H7 (cell line): ENCODE measurements around the gene LRRC61. TPM values are rescaled to one million over a fixed set of nuclear protein-coding genes. Genes with fewer than 3 reads are reported as not detected.
"Not testable (repeated sequence)": the region's sequence is repeated elsewhere in the genome, so short reads cannot be mapped to it uniquely, and the experiment has no call there.

Experiments
- DNase-seq: peaks from one replicate; pipeline ENCODE4 v3.0.0; 2012
- H3K27me3 ChIP-seq: 2 replicates; pipeline ENCODE4 v1.6.0; 2011; ENCODE audit warnings: mild to moderate bottlenecking, low read length; ENCODE audit not compliant: control insufficient read depth, insufficient read depth
- H3K36me3 ChIP-seq: replicated peaks from 2 replicates; pipeline ENCODE4 v1.5.1; 2011; ENCODE audit warnings: low read length; ENCODE audit not compliant: control insufficient read depth, insufficient read depth
- H3K4me3 ChIP-seq: 2 replicates; pipeline ENCODE4 v1.5.1; 2011; ENCODE audit warnings: low read depth, mild to moderate bottlenecking, control low read depth, low read length, moderate library complexity; ENCODE audit not compliant: insufficient read depth
- total RNA-seq: library from RNA; depleted of rRNA; stranded (reverse); fragments of >200 nt; shearing (Covaris generic); gene quantifications from 2 replicates; pipeline ENCODE4 v1.2.3, GENCODE V29; 2014

Gene LRRC61
- total RNA-seq, 1 experiment from 2014 or later, result 39.4 TPM

GRCh38 chr7:150316987-150317386, 6.2 kb upstream of the LRRC61 start:
- H3K27me3 ChIP-seq, H3K36me3 ChIP-seq, DNase-seq, H3K4me3 ChIP-seq: not testable (repeated sequence)

- peak; percentile 18 for DNase-seq
- no peaks in the 10 kb centered on the region; the same call in 1 of the 2 replicates for H3K27me3 ChIP-seq
- H3K36me3 ChIP-seq, result no peaks in the 10 kb centered on the region
- no peak overlapping the region for H3K4me3 ChIP-seq
Observed at GRCh38 chr7:150317748-150318444, 5.3 kb upstream of the LRRC61 start.

- Histone ChIP-seq H3K4me3 (no peak overlapping the region), H3K36me3 (peaks cover 13% of the 10 kb centered on the region), H3K27me3 (no peaks in the 10 kb centered on the region)
- no peak for DNase-seq
Observed at GRCh38 chr7:150321788-150322113, 1.4 kb upstream of the LRRC61 start.

GRCh38 chr7:150322114-150322832, 882 bp upstream of the LRRC61 start:
- Histone ChIP-seq H3K36me3 (peaks cover 16% of the 10 kb centered on the region), H3K27me3 (no peaks in the 10 kb centered on the region), H3K4me3 (peak overlapping the region; percentile 74)
- no peak for DNase-seq

- Histone ChIP-seq H3K27me3 (no peaks in the 10 kb centered on the region), H3K36me3 (peaks cover 21% of the 10 kb centered on the region), H3K4me3 (peak overlapping the region; percentile 74)
- DNase-seq, result peak; percentile 32
Observed at GRCh38 chr7:150323682-150324372, 672 bp downstream of the LRRC61 start.

GRCh38 chr7:150324373-150324961, 1.3 kb downstream of the LRRC61 start:
- DNase-seq, result peak; percentile 44
- peak overlapping the region; percentile 74 for H3K4me3 ChIP-seq
- no peaks in the 10 kb centered on the region for H3K27me3 ChIP-seq
- peaks cover 21% of the 10 kb centered on the region for H3K36me3 ChIP-seq

GRCh38 chr7:150325110-150325611, 2.0 kb downstream of the LRRC61 start:
- DNase-seq, result no peak
- Histone ChIP-seq H3K27me3 (no peaks in the 10 kb centered on the region), H3K36me3 (peaks cover 21% of the 10 kb centered on the region), H3K4me3 (no peak overlapping the region)

GRCh38 chr7:150325901-150326300, 2.7 kb downstream of the LRRC61 start:
- Histone ChIP-seq H3K36me3 (peaks cover 26% of the 10 kb centered on the region), H3K27me3 (no peaks in the 10 kb centered on the region), H3K4me3 (no peak overlapping the region)
- peak; percentile 10 for DNase-seq

- no peak overlapping the region for H3K4me3 ChIP-seq
- H3K36me3 ChIP-seq, result peaks cover 28% of the 10 kb centered on the region
- no peak for DNase-seq
- H3K27me3 ChIP-seq, result no peaks in the 10 kb centered on the region
Observed at GRCh38 chr7:150326657-150327268, 3.6 kb downstream of the LRRC61 start.

- Histone ChIP-seq H3K4me3 (no peak overlapping the region), H3K36me3 (peaks cover 30% of the 10 kb centered on the region), H3K27me3 (no peaks in the 10 kb centered on the region)
- no peak for DNase-seq
Observed at GRCh38 chr7:150327308-150327707, 4.2 kb downstream of the LRRC61 start.

GRCh38 chr7:150329331-150330120, 6.4 kb downstream of the LRRC61 start:
- DNase-seq, result peak; percentile 92
- no peak overlapping the region for H3K4me3 ChIP-seq

GRCh38 chr7:150330211-150330885, 7.2 kb downstream of the LRRC61 start:
- H3K4me3 ChIP-seq, result no peak overlapping the region
- peaks cover 30% of the 10 kb centered on the region for H3K36me3 ChIP-seq
- H3K27me3 ChIP-seq, result no peaks in the 10 kb centered on the region
- DNase-seq, result peak; percentile 54

More at GRCh38 chr7:150329331-150330120, 6.4 kb downstream of the LRRC61 start:
- H3K27me3 ChIP-seq, result no peaks in the 10 kb centered on the region
- peaks cover 31% of the 10 kb centered on the region for H3K36me3 ChIP-seq
